ENCODE results near the gene RPS19BP1.
A peak's percentile ranks its signal among the peaks of the same experiment; 100 is the strongest.
"Not testable (repeated sequence)": the region's sequence is repeated elsewhere in the genome, so short reads cannot be mapped to it uniquely, and the experiment has no call there.

The RPS19BP1 gene

GRCh38 chr22:39530116-39530515 is 2.4 kb downstream of the RPS19BP1 start:
- no peak for DNase-seq (ENCODE audit: low read depth, low spot score)
- no peak overlapping the region for H3K27ac ChIP-seq

DNA sequence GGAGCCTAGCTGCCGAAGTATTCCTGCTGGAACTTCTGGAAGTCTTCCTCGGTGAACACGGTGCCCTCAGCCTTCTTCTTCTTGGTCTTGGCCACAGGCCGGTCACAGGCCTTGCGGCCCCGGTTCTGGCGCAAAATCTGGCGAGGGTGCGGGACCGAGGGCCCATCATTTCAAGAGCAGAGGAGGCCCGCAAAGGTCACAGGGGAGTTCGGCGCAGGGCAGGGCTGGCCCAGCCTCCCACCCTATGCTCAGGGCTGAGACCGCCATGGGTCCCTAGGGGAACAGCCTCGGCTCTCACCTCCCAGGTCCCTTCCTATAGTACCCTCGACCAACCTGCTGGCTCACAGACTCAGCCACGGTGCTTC is 3.1 kb downstream of the RPS19BP1 start:
- H3K27ac ChIP-seq = no peak overlapping the region
- DNase-seq (ENCODE audit: low read depth, low spot score) = no peak

DNA sequence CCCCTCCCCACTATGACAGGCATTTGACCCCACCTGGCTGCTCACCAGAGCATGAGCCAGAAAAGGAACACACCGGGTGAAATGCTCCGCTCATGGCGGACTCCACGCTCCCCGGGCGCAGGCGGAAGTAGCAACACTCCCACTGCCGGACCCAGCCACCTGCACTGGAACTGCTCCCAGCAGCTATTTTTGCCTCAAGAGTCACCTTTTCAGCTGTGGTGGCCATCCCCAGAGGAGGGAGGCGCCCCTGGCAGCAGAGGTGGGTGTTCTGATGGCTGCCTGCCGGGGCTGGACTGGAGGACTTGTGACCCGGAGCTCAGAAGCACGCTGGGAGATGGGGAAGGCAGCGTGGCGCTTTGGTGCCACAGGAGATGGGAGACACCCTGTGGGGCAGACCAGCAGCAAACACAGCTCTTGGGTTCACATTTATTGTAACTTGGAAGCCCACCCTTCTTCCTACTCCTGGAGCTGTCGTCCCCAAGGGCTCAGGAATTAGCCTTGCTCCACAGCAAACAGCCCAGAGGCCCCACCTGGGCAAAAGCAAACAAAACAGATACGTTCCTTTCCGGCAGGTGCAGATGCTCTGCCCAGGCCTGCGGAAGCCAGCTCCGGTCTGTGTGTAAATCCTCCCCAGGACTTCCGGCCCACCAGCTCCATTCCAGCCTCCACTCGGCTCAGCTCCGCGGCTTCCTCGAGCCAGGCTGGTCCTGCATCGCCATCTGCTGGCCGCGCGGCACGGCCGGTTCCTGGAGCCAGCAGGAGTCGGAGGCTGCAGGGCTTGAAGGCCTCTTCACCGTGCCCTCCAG is 3.7 kb downstream of the RPS19BP1 start:
- peak overlapping the region; percentile 50 for H3K27ac ChIP-seq
- DNase-seq (ENCODE audit: low read depth, low spot score) = peak; percentile 82

GRCh38 chr22:39528080-39528661 is 4.4 kb downstream of the RPS19BP1 start:
- no peak for DNase-seq (ENCODE audit: low read depth, low spot score)
- peak overlapping the region; percentile 50 for H3K27ac ChIP-seq

DNA sequence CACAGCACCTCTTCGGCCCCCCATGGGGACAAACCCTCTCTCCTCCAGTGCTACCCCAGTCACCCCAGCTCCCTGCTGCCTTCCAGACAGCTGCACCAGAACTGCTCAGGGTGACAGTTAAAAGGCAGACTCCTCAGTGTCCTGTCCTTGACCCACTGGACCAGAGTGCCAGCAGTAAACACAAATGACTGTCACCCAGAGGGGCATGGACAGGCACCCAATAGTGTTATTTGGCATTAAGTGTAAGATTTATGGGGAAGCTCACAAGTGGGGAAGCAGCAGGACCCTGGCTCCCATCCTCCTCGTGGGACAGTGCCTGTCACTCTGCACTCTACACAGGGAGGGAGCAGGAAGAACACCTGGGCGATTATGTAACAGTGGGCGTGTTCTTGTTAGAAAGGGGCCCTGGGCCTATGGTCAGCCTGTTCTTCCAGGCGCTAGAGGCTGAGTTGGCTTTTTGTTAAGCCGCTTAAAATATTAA is 5.0 kb downstream of the RPS19BP1 start:
- no peak for DNase-seq (ENCODE audit: low read depth, low spot score)
- peak overlapping the region; percentile 50 for H3K27ac ChIP-seq

DNA sequence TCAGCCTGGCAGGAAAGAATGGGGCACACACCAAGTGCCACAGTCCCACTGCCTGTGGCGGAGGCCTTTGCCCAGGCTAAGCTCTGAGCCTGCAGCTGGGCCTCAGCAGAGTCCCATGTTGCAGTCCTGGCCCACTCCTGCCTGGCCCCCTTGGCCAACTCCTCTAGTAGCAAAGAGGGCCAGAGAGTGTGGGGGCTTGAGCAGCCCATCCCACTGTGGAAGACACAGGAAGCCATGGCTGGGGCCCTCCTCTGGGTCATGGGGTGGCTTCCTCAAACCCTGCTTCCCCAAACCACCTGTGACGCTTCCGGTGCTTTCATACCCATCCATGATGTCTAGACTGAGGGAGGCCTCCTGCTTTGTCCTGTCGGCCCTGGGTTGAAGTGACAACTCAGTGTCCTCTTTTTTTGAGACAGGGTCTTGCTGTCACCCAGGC is 5.8 kb downstream of the RPS19BP1 start:
- no peak for DNase-seq (ENCODE audit: low read depth, low spot score)

GRCh38 chr22:39525658-39525975 is 6.9 kb downstream of the RPS19BP1 start:
- peak overlapping the region; percentile 97 for H3K27ac ChIP-seq
- DNase-seq (ENCODE audit: low read depth, low spot score) = no peak

More for the DNA sequence above, 5.8 kb downstream of the RPS19BP1 start:
- H3K27ac ChIP-seq = peak overlapping the region; percentile 50

- H3K27ac ChIP-seq = peak overlapping the region; percentile 97
- DNase-seq (ENCODE audit: low read depth, low spot score) = no peak
These were observed 7.5 kb downstream of the RPS19BP1 start for GRCh38 chr22:39524753-39525657.

GRCh38 chr22:39524089-39524752 is 8.3 kb downstream of the RPS19BP1 start:
- H3K27ac ChIP-seq = peak overlapping the region; percentile 97
- no peak for DNase-seq (ENCODE audit: low read depth, low spot score)

GRCh38 chr22:39522567-39523300 is 9.8 kb downstream of the RPS19BP1 start:
- peak overlapping the region; percentile 97 for H3K27ac ChIP-seq
- no peak for DNase-seq (ENCODE audit: low read depth, low spot score)

DNA sequence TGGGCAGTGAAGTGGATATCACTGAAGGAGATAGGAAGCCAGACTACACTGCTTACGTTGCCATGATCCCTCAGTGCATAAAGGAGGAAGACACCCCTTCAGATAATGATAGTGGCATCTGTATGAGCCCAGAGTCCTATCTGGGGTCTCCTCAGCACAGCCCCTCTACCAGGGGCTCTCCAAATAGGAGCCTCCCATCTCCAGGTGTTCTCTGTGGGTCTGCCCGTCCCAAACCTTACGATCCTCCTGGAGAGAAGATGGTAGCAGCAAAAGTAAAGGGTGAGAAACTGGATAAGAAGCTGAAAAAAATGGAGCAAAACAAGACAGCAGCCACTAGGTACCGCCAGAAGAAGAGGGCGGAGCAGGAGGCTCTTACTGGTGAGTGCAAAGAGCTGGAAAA is 10.5 kb downstream of the RPS19BP1 start:
- H3K27ac ChIP-seq = peak overlapping the region; percentile 97

DNA sequence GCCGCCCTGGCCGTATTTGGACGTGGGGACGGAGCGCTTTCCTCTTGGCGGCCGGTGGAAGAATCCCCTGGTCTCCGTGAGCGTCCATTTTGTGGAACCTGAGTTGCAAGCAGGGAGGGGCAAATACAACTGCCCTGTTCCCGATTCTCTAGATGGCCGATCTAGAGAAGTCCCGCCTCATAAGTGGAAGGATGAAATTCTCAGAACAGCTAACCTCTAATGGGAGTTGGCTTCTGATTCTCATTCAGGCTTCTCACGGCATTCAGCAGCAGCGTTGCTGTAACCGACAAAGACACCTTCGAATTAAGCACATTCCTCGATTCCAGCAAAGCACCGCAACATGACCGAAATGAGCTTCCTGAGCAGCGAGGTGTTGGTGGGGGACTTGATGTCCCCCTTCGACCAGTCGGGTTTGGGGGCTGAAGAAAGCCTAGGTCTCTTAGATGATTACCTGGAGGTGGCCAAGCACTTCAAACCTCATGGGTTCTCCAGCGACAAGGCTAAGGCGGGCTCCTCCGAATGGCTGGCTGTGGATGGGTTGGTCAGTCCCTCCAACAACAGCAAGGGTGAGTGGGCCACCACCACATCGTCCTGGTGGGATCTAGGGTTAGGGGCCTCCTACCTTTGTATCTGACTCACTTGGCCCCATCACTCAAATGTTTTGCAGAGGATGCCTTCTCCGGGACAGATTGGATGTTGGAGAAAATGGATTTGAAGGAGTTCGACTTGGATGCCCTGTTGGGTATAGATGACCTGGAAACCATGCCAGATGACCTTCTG is 11.3 kb downstream of the RPS19BP1 start:
- DNase-seq (ENCODE audit: low read depth, low spot score) = not testable (repeated sequence)
- peak overlapping the region; percentile 97 for H3K27ac ChIP-seq

More for the DNA sequence above, 10.5 kb downstream of the RPS19BP1 start:
- DNase-seq (ENCODE audit: low read depth, low spot score) = not testable (repeated sequence)

GRCh38 chr22:39520226-39521105 is 12.1 kb downstream of the RPS19BP1 start, which contains the start of gene ATF4:
TSS of gene ATF4 (plus strand) at chr22:39520562. CDS start at chr22:39521446, 884 bp downstream.
- H3K27ac ChIP-seq = peak within 1 kb of the TSS; percentile 97
- DNase-seq (ENCODE audit: low read depth, low spot score) = peak; percentile 98

DNA sequence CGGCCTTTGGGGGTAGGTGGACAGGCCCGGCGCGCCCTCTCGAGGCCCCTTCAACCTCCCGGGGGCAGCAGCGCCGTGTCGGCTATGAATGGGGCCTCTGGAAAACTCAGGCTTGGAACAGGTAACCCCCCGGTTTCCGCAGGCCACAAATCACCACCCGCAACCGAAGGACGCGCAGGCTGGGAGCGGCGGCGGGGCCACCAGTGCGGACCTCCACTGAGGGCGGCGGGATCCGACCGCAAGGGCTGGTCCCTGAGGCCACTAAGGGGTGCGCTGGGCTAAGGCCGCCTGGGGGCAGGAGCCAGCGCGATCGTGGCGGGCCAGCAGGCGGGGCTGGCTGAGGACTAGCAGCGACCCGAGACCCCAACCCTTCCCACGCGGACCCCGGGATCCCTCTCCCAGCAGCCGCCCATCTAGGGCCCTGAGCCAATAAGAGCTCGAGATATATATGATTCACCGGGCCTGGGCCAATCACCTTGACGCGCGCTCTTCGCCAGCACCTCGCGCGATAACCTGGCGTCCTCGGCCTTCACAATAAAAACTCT is 12.8 kb downstream of the RPS19BP1 start:
- DNase-seq (ENCODE audit: low read depth, low spot score) = no peak
- H3K27ac ChIP-seq = peak overlapping the region; percentile 97

- no peak for DNase-seq (ENCODE audit: low read depth, low spot score)
- peak overlapping the region; percentile 97 for H3K27ac ChIP-seq
These were observed 13.4 kb downstream of the RPS19BP1 start for GRCh38 chr22:39518996-39519680.

- no peak for DNase-seq (ENCODE audit: low read depth, low spot score)
- H3K27ac ChIP-seq = peak overlapping the region; percentile 97
These were observed 14.3 kb downstream of the RPS19BP1 start for GRCh38 chr22:39518144-39518786.

Data from epithelial cell of prostate (primary cell).